Esophagus (tissue), 2 donors: ENCODE data around the gene FPR2. TPM values are rescaled to one million over a fixed set of nuclear protein-coding genes. Genes with fewer than 3 reads are reported as not detected.

ENCODE experiments used
- H3K27ac ChIP-seq, 2 donors: one replicate each; pipeline ENCODE4 v1.5.1; 2013; ENCODE audit warnings: low read depth in 2 of 2, mild to moderate bottlenecking in 2 of 2, inconsistent platforms in 1 of 2, low read length in 1 of 2, moderate library complexity in 1 of 2
- H3K27me3 ChIP-seq, 2 donors: one replicate each; pipeline ENCODE4 v1.6.1; 2013; ENCODE audit warnings: low read length in 2 of 2, control low read depth in 1 of 2, mild to moderate bottlenecking in 1 of 2; ENCODE audit not compliant: insufficient read depth in 2 of 2, control insufficient read depth in 1 of 2
- H3K36me3 ChIP-seq, 2 donors: one replicate each; pipeline ENCODE4 v1.6.1; 2013; ENCODE audit warnings: low read length in 1 of 2; ENCODE audit not compliant: control insufficient read depth in 2 of 2, insufficient read depth in 2 of 2
- H3K4me1 ChIP-seq, 2 donors: one replicate each; pipeline ENCODE4 v1.6.1; 2013; ENCODE audit warnings: low read length in 1 of 2; ENCODE audit not compliant: control insufficient read depth in 2 of 2, insufficient read depth in 2 of 2
- H3K4me3 ChIP-seq, 2 donors: one replicate each; pipeline ENCODE4 v1.5.1; 2013; ENCODE audit warnings: low read length in 2 of 2, mild to moderate bottlenecking in 2 of 2, low read depth in 1 of 2, moderate library complexity in 1 of 2
- H3K9me3 ChIP-seq, 2 donors: one replicate each; pipeline ENCODE4 v1.6.1; 2013; ENCODE audit warnings: mild to moderate bottlenecking in 2 of 2, low read depth in 1 of 2, low read length in 1 of 2, moderate library complexity in 1 of 2; ENCODE audit not compliant: control insufficient read depth in 2 of 2, insufficient read depth in 1 of 2
- WGBS, 2 donors: extraction: QIAGEN DNeasy Blood & Tissue Kit; methylation state at CpG; one replicate each; pipeline ENCODE4 v1.1.7; 2013; 5-methylcytosine and 5-hydroxymethylcytosine counted together
- polyA plus RNA-seq, 2 donors: library from polyadenylated mRNA; stranded (reverse); fragments of 200-250 nt; gene quantifications; one replicate each; pipeline ENCODE4 v1.2.3, GENCODE V29; 2013
- donor health status: healthy with polysubstance abuse.
- donor health status: Bipolar disorder and iron deficiency.

Gene FPR2
- polyA plus RNA-seq, 2 donors, result 0.04 to 0.12 TPM

- WGBS, 2 donors, result 67 to 75% methylated on average over 2 of the region's 2 CpGs
- H3K4me3 ChIP-seq, result no peak overlapping the region
- no peaks in the 10 kb centered on the region for H3K27me3 ChIP-seq
- H3K4me1 ChIP-seq, result no peaks in the 10 kb centered on the region
- no peaks in the 10 kb centered on the region for H3K36me3 ChIP-seq
- peaks cover 2 to 4% of the 10 kb centered on the region in 2 donors for H3K9me3 ChIP-seq
- no peak overlapping the region for H3K27ac ChIP-seq
Observed at GRCh38 chr19:51807925-51808324, 46.9 kb downstream of the FPR2 start.

- Histone ChIP-seq H3K36me3 (no peaks in the 10 kb centered on the region), H3K4me1 (no peaks in the 10 kb centered on the region), H3K27me3 (no peaks in the 10 kb centered on the region), H3K9me3 (peaks cover 2 to 4% of the 10 kb centered on the region in 2 donors), H3K27ac (no peak overlapping the region), H3K4me3 (no peak overlapping the region)
- WGBS, 2 donors, result 74 to 77% methylated on average over 8 of the region's 8 CpGs
Observed at GRCh38 chr19:51808333-51808986, 47.5 kb downstream of the FPR2 start.

DNA sequence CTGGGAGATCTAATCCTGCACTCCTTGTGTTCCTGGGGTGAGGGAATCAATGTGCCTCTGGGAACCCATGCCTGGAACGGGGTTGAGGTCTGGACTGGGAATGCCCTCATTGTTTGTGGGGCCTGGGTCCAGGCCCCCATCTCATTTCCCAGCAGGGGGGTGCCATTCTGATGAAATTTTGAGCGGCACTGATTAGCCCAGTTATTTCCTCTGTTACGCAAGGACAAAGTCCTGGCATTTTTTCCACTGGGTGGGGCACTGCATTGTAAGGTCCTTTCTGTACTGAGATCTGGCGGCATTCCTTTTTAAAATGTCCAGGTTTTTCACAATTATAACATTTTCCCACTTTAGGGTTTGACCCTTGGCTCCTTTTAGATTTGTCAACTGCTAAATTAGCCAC, 48.8 kb downstream of the FPR2 start:
- 58 to 63% methylated on average over 4 of the region's 4 CpGs for WGBS, 2 donors
- Histone ChIP-seq H3K27me3 (no peaks in the 10 kb centered on the region), H3K4me3 (no peak overlapping the region), H3K36me3 (no peaks in the 10 kb centered on the region), H3K27ac (no peak overlapping the region), H3K4me1 (no peaks in the 10 kb centered on the region), H3K9me3 (peaks cover 2 to 9% of the 10 kb centered on the region in 2 donors)

GRCh38 chr19:51810223-51810622, 49.2 kb downstream of the FPR2 start:
- Histone ChIP-seq H3K27ac (no peak overlapping the region), H3K27me3 (no peaks in the 10 kb centered on the region), H3K4me1 (no peaks in the 10 kb centered on the region), H3K4me3 (no peak overlapping the region), H3K36me3 (no peaks in the 10 kb centered on the region), H3K9me3 (peaks cover 2 to 10% of the 10 kb centered on the region in 2 donors)
- 76 to 79% methylated on average over 7 of the region's 7 CpGs for WGBS, 2 donors

- no peaks in the 10 kb centered on the region for H3K27me3 ChIP-seq
- 85 to 86% methylated on average over 11 of the region's 11 CpGs for WGBS, 2 donors
- H3K36me3 ChIP-seq, result no peaks in the 10 kb centered on the region
- H3K4me1 ChIP-seq, result no peaks in the 10 kb centered on the region
- H3K9me3 ChIP-seq, result peaks cover 4 to 10% of the 10 kb centered on the region in 2 donors
- no peak overlapping the region for H3K4me3 ChIP-seq
- no peak overlapping the region for H3K27ac ChIP-seq
Observed at GRCh38 chr19:51811344-51811743, 50.4 kb downstream of the FPR2 start.

DNA sequence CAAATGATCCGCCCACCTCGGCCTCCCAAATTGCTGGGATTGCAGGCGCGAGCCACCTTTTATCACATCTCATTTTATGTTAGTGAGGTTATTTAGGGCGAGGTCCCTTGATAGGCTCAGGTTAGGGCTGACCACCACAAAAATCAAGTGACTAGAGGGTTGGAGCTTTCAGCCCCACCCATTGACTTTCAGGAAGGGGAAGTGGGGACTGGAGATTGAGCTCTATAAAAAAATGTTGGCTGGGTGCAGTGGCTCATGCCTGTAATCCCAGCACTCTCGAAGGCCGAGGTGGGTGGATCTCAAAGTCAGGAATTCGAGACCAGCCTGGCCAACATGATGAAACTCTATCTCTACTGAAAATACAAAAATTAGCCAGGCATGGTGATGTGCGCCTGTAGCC, 54.1 kb downstream of the FPR2 start:
- H3K27ac ChIP-seq, result no peak overlapping the region
- WGBS, 2 donors, result 90 to 92% methylated on average over 9 of the region's 9 CpGs
- peaks cover 4 to 10% of the 10 kb centered on the region in 2 donors for H3K9me3 ChIP-seq
- H3K36me3 ChIP-seq, result no peaks in the 10 kb centered on the region
- H3K4me3 ChIP-seq, result no peak overlapping the region
- H3K4me1 ChIP-seq, result no peaks in the 10 kb centered on the region
- no peaks in the 10 kb centered on the region for H3K27me3 ChIP-seq

GRCh38 chr19:51816711-51817110, 55.7 kb downstream of the FPR2 start:
- Histone ChIP-seq H3K27me3 (no peaks in the 10 kb centered on the region), H3K9me3 (peaks cover 4 to 5% of the 10 kb centered on the region in 2 donors), H3K4me3 (no peak overlapping the region), H3K4me1 (no peaks in the 10 kb centered on the region), H3K27ac (no peak overlapping the region), H3K36me3 (no peaks in the 10 kb centered on the region)
- WGBS, 2 donors, result 92% methylated on average over 1 of the region's 1 CpG

DNA sequence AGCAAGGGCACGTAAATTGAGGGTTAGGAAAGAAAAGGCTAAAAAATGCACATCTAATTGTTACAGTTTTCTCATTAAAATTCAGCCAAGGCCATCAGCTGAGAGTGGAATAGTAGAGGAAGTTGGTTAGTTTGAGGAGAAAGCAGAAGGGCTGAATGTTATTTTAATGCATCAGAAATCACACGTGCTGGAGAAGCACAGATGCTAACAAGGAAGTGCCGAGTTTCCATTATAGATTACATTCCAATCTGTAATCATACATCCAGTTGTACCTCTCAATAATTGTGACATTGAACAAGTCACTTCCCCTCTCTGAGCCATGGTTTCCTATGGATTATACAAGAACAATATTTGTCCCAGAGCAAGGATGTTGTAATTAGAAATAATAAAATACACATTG, 59.0 kb downstream of the FPR2 start:
- no peak overlapping the region for H3K4me3 ChIP-seq
- peaks cover 0 to 7% of the 10 kb centered on the region in 2 donors for H3K9me3 ChIP-seq
- no peak overlapping the region for H3K27ac ChIP-seq
- H3K27me3 ChIP-seq, result no peaks in the 10 kb centered on the region
- no peaks in the 10 kb centered on the region for H3K36me3 ChIP-seq
- no peaks in the 10 kb centered on the region for H3K4me1 ChIP-seq
- WGBS, 2 donors, result 64 to 65% methylated on average over 3 of the region's 3 CpGs
